Thymus (tissue), 11 donors: ENCODE data around the gene POLR3B. TPM values are rescaled to one million over a fixed set of nuclear protein-coding genes. Genes with fewer than 3 reads are reported as not detected.

Experiments
- DNase-seq, 9 donors: peaks; one replicate each; pipeline ENCODE4 v3.0.0-alpha.2; 2013; ENCODE audit warnings: low spot score in 9 of 9, low read depth in 6 of 9, missing footprints in 1 of 9
- H3K27ac ChIP-seq, 2 donors: one replicate each; pipeline ENCODE4 v1.5.1; 2013; ENCODE audit warnings: control low read depth in 1 of 2, low read depth in 1 of 2, low read length in 1 of 2, mild to moderate bottlenecking in 1 of 2, moderate library complexity in 1 of 2
- H3K27me3 ChIP-seq, 2 donors: one replicate each; pipeline ENCODE4 v1.5.1; 2013; ENCODE audit warnings: low read length in 1 of 2; ENCODE audit not compliant: control insufficient read depth in 2 of 2, insufficient read depth in 1 of 2
- H3K36me3 ChIP-seq, 2 donors: one replicate each; pipeline ENCODE4 v1.5.1; 2013; ENCODE audit warnings: low read length in 1 of 2, mild to moderate bottlenecking in 1 of 2, moderate library complexity in 1 of 2; ENCODE audit not compliant: control insufficient read depth in 2 of 2, insufficient read depth in 2 of 2
- H3K4me1 ChIP-seq, 2 donors: one replicate each; pipeline ENCODE4 v1.5.1; 2013; ENCODE audit warnings: low read length in 2 of 2; ENCODE audit not compliant: control insufficient read depth in 2 of 2, insufficient read depth in 2 of 2
- H3K4me3 ChIP-seq, 2 donors: one replicate each; pipeline ENCODE4 v1.5.1; 2013; ENCODE audit warnings: low read length in 2 of 2, control low read depth in 1 of 2, mild to moderate bottlenecking in 1 of 2
- H3K9me3 ChIP-seq, 2 donors: one replicate each; pipeline ENCODE4 v1.5.1; 2013; ENCODE audit warnings: low read length in 1 of 2, mild to moderate bottlenecking in 1 of 2; ENCODE audit not compliant: control insufficient read depth in 2 of 2, insufficient read depth in 1 of 2
- WGBS: extraction: QIAGEN DNeasy Blood & Tissue Kit; methylation state at CpG from one replicate; pipeline ENCODE4 v1.1.7; 2013; 5-methylcytosine and 5-hydroxymethylcytosine counted together
- polyA plus RNA-seq: library from polyadenylated mRNA; stranded (reverse); fragments of 200-250 nt; gene quantifications from one replicate; pipeline ENCODE4 v1.2.3, GENCODE V29; 2013
- total RNA-seq: library from RNA; stranded (reverse); fragments of 120-200 nt; gene quantifications from one replicate; pipeline ENCODE4 v1.2.4, GENCODE V29; 2013
- donor health status: healthy.

Gene POLR3B
- total and polyA plus RNA-seq, 2 donors = 4.5 to 7.5 TPM

DNA sequence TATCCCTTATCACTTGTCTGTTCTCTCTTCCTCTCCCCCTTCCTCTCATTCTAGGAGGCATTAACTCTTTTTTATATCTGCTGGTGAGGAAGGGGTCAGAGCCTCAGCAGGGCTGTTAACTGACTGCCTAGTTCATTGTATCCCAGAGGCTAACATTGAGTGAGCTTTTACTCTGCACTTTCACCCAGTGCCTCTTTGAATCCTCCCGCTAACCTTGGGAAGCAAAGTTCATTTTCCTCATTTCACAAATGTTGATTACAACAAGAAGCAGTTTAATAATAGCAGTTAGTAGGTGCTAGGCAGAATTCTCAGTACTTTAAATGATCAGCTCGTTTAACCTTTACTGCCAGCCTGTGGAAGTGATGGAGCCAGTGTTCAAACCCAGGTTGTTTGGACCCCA is 75.5 kb downstream of the POLR3B start:
- H3K9me3 ChIP-seq = no peaks in the 10 kb centered on the region
- no peak for DNase-seq
- no peak overlapping the region for H3K4me3 ChIP-seq
- no peak overlapping the region for H3K27ac ChIP-seq
- no peaks in the 10 kb centered on the region for H3K4me1 ChIP-seq
- peaks cover 3 to 8% of the 10 kb centered on the region in 2 donors for H3K36me3 ChIP-seq
- no peaks in the 10 kb centered on the region for H3K27me3 ChIP-seq
- 96% methylated on average over 2 of the region's 2 CpGs for WGBS

DNA sequence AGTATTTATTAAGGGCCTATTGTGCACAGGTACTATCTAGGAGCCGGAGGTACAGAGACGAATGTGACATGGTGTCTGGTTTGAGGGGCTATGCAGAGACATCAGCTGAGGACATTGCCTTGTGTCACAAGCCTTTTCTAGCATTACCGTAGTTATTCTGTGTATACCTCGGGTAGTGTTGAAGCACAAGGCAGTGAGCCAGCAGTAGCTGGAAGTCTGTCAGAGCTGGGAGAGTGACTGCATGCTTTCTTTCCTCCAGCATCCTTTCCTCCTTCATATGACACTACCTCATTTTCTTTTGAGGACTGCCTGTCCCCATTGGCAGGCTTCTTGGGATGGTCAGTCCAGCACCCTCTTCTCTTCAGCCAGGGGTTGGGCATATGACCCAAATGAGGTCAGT is 77.0 kb downstream of the POLR3B start:
- H3K27ac ChIP-seq = no peak overlapping the region
- DNase-seq = no peak
- no peak overlapping the region for H3K4me3 ChIP-seq
- H3K27me3 ChIP-seq = no peaks in the 10 kb centered on the region
- no peaks in the 10 kb centered on the region for H3K4me1 ChIP-seq
- WGBS = over 99% methylated on average over 4 of the region's 4 CpGs
- no peaks in the 10 kb centered on the region for H3K9me3 ChIP-seq
- peaks cover 6 to 12% of the 10 kb centered on the region in 2 donors for H3K36me3 ChIP-seq

GRCh38 chr12:106436164-106436563 is 78.6 kb downstream of the POLR3B start:
- H3K4me1 ChIP-seq = no peaks in the 10 kb centered on the region
- H3K27me3 ChIP-seq = no peaks in the 10 kb centered on the region
- H3K36me3 ChIP-seq = peaks cover 11 to 16% of the 10 kb centered on the region in 2 donors
- 96% methylated on average over 6 of the region's 6 CpGs for WGBS
- H3K4me3 ChIP-seq = no peak overlapping the region
- no peak overlapping the region for H3K27ac ChIP-seq
- H3K9me3 ChIP-seq = no peaks in the 10 kb centered on the region
- DNase-seq = no peak

- Histone ChIP-seq H3K27ac (no peak overlapping the region), H3K4me1 (no peaks in the 10 kb centered on the region), H3K27me3 (no peaks in the 10 kb centered on the region), H3K9me3 (no peaks in the 10 kb centered on the region), H3K36me3 (peaks cover 8% of the 10 kb centered on the region in 2 donors), H3K4me3 (no peak overlapping the region)
- WGBS = 93% methylated on average over 2 of the region's 2 CpGs
- no peak for DNase-seq
Observed at GRCh38 chr12:106442575-106442974, 85.0 kb downstream of the POLR3B start.

DNA sequence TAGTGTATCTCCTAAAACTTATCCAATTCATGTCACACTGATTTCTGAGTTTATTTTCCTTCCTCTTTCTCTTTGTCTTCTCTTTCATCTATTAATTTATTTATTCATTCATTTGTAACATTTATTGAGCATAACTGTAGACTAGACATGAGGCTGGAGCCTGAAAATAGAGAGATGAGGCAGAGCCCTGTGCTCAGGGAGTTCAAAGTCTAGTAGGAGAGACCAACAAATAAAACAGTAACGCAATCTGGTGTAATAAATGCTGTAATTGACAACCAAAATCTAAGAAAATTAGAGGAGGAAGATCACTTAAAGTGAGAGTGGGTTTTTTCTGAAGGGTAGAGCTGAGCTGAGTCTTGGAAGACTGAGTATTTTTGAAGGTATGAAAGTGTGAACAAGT is 87.5 kb downstream of the POLR3B start:
- Histone ChIP-seq H3K4me3 (no peak overlapping the region), H3K27ac (no peak overlapping the region), H3K9me3 (no peaks in the 10 kb centered on the region), H3K27me3 (no peaks in the 10 kb centered on the region), H3K36me3 (peaks cover 3 to 4% of the 10 kb centered on the region in 2 donors), H3K4me1 (no peaks in the 10 kb centered on the region)
- no peak for DNase-seq
- 3% methylated on average over 1 of the region's 1 CpG for WGBS

- H3K36me3 ChIP-seq = no peaks in the 10 kb centered on the region
- 98% methylated on average over 5 of the region's 5 CpGs for WGBS
Observed at GRCh38 chr12:106445959-106446358, 88.4 kb downstream of the POLR3B start.

DNA sequence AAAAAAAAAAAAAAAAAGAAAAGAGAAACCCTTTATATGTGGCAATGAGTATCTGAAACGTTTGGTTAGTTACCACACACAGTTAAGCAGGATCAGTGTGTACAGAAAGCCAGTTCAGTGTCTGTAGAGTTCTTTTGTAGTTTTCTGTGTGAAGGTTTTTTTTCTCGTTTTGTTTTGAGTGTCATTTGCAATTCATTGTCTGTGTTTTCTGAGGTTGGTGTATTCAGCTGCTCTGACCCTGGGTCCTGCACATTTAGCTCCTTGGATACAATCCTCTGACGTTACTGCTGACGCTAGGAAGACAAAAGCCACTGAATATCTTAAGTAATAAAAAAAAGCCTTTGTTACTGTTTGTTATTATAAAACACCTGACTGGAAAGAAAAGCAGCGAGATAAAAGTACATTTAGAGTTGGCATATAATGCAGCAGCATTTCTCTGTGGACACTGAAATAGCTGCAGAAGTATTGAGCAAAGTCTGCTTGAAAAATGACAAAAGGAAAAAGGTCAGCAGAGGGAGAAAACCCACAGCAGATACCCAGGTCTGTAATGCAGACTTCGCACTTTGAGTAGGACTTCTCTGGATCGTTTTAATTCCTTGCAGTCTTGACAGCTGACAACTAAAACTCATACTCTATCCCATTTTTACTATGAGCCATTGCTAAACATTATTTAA is 89.0 kb downstream of the POLR3B start:
- no peak overlapping the region for H3K27ac ChIP-seq
- H3K27me3 ChIP-seq = no peaks in the 10 kb centered on the region
- no peaks in the 10 kb centered on the region for H3K4me1 ChIP-seq
- H3K36me3 ChIP-seq = no peaks in the 10 kb centered on the region
- no peak for DNase-seq
- H3K9me3 ChIP-seq = no peaks in the 10 kb centered on the region
- no peak overlapping the region for H3K4me3 ChIP-seq
- WGBS = 95% methylated on average over 7 of the region's 7 CpGs

More at GRCh38 chr12:106445959-106446358, 88.4 kb downstream of the POLR3B start:
- DNase-seq = no peak
- Histone ChIP-seq H3K27ac (no peak overlapping the region), H3K27me3 (no peaks in the 10 kb centered on the region), H3K4me1 (no peaks in the 10 kb centered on the region), H3K9me3 (no peaks in the 10 kb centered on the region), H3K4me3 (no peak overlapping the region)

- Histone ChIP-seq H3K4me3 (no peak overlapping the region), H3K27me3 (no peaks in the 10 kb centered on the region), H3K27ac (no peak overlapping the region), H3K9me3 (no peaks in the 10 kb centered on the region), H3K4me1 (no peaks in the 10 kb centered on the region), H3K36me3 (no peaks in the 10 kb centered on the region)
- no peak for DNase-seq
- 95% methylated on average over 1 of the region's 1 CpG for WGBS
Observed at GRCh38 chr12:106452309-106452708, 94.8 kb downstream of the POLR3B start.

- Histone ChIP-seq H3K4me1 (no peaks in the 10 kb centered on the region), H3K9me3 (no peaks in the 10 kb centered on the region), H3K27ac (no peak overlapping the region), H3K27me3 (no peaks in the 10 kb centered on the region), H3K36me3 (peaks cover 3% of the 10 kb centered on the region in 2 donors), H3K4me3 (no peak overlapping the region)
- 73% methylated on average over 6 of the region's 6 CpGs for WGBS
- DNase-seq = peak in 1 of 9 donors; percentile 4
Observed at GRCh38 chr12:106455111-106455510, 97.6 kb downstream of the POLR3B start.
